Thoracic aorta (tissue), 2 donors: Measurements from ENCODE around the gene LCOR. TPM values are rescaled to one million over a fixed set of nuclear protein-coding genes. Genes with fewer than 3 reads are reported as not detected.

ENCODE experiments used
- ATAC-seq: fragments of 150-250 bp; one replicate; pipeline ENCODE4 v1.8.0; 2017; ENCODE audit warnings: low read depth; ENCODE audit not compliant: insufficient number of reproducible peaks, low FRiP score
- DNase-seq: peaks from one replicate; pipeline ENCODE4 v3.0.0-alpha.2; 2020; ENCODE audit warnings: low spot score
- H3K27ac ChIP-seq, 2 donors: fragments of 200-600 bp; sonication (generic); 1 replicate in 1 of 2; 2 replicates in 1 of 2; pipeline ENCODE4 v1.5.1; 2016; ENCODE audit warnings: mild to moderate bottlenecking in 2 of 2, moderate library complexity in 2 of 2
- H3K27me3 ChIP-seq: fragments of 200-600 bp; sonication (generic); replicated peaks from 2 replicates; pipeline ENCODE4 v1.6.0; 2016; ENCODE audit warnings: mild to moderate bottlenecking; ENCODE audit not compliant: insufficient read depth
- H3K36me3 ChIP-seq: fragments of 200-600 bp; sonication (generic); one replicate; pipeline ENCODE4 v1.5.1; 2016
- H3K4me1 ChIP-seq, 2 donors: fragments of 200-600 bp; sonication (generic); 1 replicate in 1 of 2; 2 replicates in 1 of 2; pipeline versions ENCODE4 v1.5.1 to v1.6.0; 2016; ENCODE audit warnings: low read depth in 2 of 2, mild to moderate bottlenecking in 1 of 2; ENCODE audit not compliant: control insufficient read depth in 1 of 2
- H3K4me3 ChIP-seq: fragments of 200-600 bp; sonication (generic); 2 replicates; pipeline ENCODE4 v1.5.1; 2016; ENCODE audit warnings: mild to moderate bottlenecking
- H3K9me3 ChIP-seq: fragments of 200-600 bp; sonication (generic); 2 replicates; pipeline ENCODE4 v1.5.1; 2016
- CTCF ChIP-seq: fragments of 200-600 bp; sonication (generic); IDR thresholded peaks from one replicate; pipeline ENCODE4 v1.5.1; 2019; ENCODE audit warnings: antibody characterized with exemption
- total RNA-seq, 2 donors: library from RNA; depleted of rRNA; stranded (reverse); fragments of >200 nt; gene quantifications; one replicate each; pipeline versions ENCODE4 v1.1.0 to v1.2.3, GENCODE V29; 2016

The LCOR gene
- total RNA-seq, 2 donors from 2014 or later: 18.3 to 23.3 TPM

DNA sequence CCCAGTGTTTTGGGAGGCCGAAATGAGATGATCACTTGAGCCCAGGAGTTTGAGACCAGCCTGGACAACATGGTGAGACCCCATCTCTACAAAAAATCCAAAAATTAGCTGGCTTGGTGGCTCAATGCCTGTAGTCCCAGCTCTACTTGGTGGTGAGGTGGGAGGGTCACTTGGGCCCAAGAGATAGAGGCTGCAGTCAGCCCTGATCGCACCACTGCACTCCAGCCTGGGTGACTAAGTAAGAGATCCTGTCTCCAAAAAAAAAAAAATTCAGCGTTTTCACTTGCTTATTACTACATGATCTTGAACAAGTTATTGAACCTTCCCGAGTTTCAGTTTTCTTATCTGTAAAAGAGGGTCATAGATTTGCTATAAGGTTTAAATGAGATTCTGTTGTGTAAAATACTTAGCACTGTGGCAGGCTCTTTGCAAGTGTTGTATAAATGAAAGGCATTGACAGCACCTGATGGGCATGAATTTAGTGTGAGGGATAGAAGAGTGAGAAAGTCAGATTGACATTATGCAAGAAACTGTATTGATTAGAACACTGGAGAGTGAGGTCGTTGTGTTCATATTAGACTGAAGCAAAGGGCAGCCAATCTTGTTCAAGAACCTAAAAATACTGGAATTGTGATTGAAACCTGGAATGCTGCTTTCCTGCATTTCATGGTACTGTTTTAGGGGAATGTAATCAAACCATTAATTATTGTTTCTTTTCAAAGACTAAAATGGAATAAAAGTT is 136.8 kb downstream of the LCOR start:
- Histone ChIP-seq H3K4me1 (no peaks in the 10 kb centered on the region), H3K36me3 (no peaks in the 10 kb centered on the region), H3K27ac (no peak overlapping the region), H3K4me3 (no peak overlapping the region), H3K9me3 (no peaks in the 10 kb centered on the region), H3K27me3 (no peaks in the 10 kb centered on the region)
- no peak for ATAC-seq
- no peak for TF ChIP-seq CTCF
- no peak for DNase-seq

DNA sequence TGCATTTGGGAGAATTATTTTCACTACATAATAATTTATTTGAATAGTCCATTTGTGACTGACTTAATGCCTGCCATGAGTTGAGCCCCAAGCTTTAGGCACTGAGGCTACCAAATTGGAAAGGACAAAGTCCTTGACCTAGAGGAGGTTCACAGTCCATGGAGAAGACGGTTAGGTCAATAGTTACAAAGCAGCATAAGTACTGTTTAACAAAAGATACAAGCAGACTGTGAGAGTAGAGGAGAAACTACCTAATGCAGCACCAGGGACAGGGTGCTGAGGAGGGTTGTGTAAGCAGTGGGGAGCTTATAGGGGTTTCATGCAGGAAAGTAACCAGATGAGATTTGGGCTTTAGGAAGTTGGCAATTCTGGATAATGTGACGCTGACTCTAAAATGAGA is 139.2 kb downstream of the LCOR start:
- ATAC-seq: no peak
- H3K4me1 ChIP-seq: no peaks in the 10 kb centered on the region
- no peak for TF ChIP-seq CTCF

GRCh38 chr10:96972264-96972663 is 140.2 kb downstream of the LCOR start:
- DNase-seq (no peak), ATAC-seq (no peak)
- no peaks in the 10 kb centered on the region for H3K9me3 ChIP-seq
- no peaks in the 10 kb centered on the region for H3K27me3 ChIP-seq
- H3K4me1 ChIP-seq: no peaks in the 10 kb centered on the region
- H3K27ac ChIP-seq: no peak overlapping the region
- TF ChIP-seq CTCF: no peak
- H3K4me3 ChIP-seq: no peak overlapping the region
- no peaks in the 10 kb centered on the region for H3K36me3 ChIP-seq

More for the DNA sequence above, 139.2 kb downstream of the LCOR start:
- no peak overlapping the region for H3K4me3 ChIP-seq
- no peaks in the 10 kb centered on the region for H3K9me3 ChIP-seq
- no peak for DNase-seq
- no peak overlapping the region for H3K27ac ChIP-seq
- H3K27me3 ChIP-seq: no peaks in the 10 kb centered on the region
- H3K36me3 ChIP-seq: no peaks in the 10 kb centered on the region

DNA sequence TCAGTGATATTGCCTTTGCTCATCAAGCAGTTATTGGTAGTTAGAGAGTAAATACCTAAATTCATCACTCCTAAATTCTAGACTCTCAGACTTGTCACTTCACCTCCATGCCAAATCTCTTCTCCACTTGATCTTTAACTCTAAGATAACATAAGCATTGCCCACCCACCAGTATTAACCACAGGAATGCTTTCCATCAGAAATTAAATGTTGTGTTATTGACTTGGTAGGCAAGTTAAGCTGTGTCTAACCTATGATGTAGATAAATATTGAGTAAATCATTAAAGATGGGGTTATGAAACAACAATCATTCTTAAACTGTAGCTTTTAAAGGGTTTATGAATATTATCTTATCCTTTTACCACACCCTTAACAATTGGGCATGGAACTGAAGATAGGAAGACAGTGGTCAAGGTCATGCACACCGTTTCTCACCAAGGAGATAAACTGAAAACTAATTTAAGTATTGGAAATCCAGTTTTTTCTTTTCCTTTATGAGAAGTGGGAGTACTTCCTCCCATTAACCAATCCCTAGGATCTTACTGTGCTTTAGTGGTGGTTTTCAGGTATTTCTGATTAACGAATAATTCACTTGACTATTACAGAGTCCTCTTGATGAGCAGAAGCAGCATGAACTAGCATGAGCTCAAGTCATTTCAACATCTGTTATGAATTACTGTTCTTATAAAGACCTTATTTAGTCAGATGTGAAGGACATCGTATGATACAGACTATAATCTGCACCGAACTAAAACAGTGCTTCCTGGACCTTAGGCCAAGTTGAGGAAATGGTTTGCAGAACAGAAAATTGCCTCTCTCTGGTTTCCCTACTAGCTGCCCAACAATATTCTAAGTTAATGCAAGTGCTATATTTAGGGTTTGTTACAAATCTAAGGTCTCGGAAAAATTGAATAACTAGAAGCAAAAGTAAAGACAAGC is 142.0 kb downstream of the LCOR start:
- H3K27me3 ChIP-seq: no peaks in the 10 kb centered on the region
- H3K9me3 ChIP-seq: no peaks in the 10 kb centered on the region
- H3K4me3 ChIP-seq: no peak overlapping the region
- H3K27ac ChIP-seq: peak overlapping the region in 1 of 2 donors; percentile 3
- no peak for TF ChIP-seq CTCF
- no peaks in the 10 kb centered on the region for H3K36me3 ChIP-seq
- ATAC-seq: no peak
- H3K4me1 ChIP-seq: no peaks in the 10 kb centered on the region
- no peak for DNase-seq

GRCh38 chr10:96975136-96975535 is 143.0 kb downstream of the LCOR start:
- Histone ChIP-seq H3K9me3 (no peaks in the 10 kb centered on the region), H3K4me1 (no peaks in the 10 kb centered on the region), H3K36me3 (no peaks in the 10 kb centered on the region), H3K27me3 (no peaks in the 10 kb centered on the region), H3K4me3 (no peak overlapping the region), H3K27ac (no peak overlapping the region)
- no peak for ATAC-seq
- no peak for TF ChIP-seq CTCF
- no peak for DNase-seq
